HG02678 (cell line): ENCODE data around the gene EID3.

Experiments used
- ATAC-seq: cut with Tn5 transposase; IDR thresholded peaks from one replicate; pipeline ENCODE4 v1.9.1; 2021; ENCODE audit warnings: mild to moderate bottlenecking, moderate library complexity; ENCODE audit not compliant: unreplicated experiment

Gene EID3

GRCh38 chr12:104353012-104353981 lies 49.8 kb downstream of the EID3 start:
- no peak for ATAC-seq

- ATAC-seq: no peak
Measured at GRCh38 chr12:104354167-104354867, 50.8 kb downstream of the EID3 start.
